ENCODE measurements around the gene GRID2IP.

Gene GRID2IP

DNA sequence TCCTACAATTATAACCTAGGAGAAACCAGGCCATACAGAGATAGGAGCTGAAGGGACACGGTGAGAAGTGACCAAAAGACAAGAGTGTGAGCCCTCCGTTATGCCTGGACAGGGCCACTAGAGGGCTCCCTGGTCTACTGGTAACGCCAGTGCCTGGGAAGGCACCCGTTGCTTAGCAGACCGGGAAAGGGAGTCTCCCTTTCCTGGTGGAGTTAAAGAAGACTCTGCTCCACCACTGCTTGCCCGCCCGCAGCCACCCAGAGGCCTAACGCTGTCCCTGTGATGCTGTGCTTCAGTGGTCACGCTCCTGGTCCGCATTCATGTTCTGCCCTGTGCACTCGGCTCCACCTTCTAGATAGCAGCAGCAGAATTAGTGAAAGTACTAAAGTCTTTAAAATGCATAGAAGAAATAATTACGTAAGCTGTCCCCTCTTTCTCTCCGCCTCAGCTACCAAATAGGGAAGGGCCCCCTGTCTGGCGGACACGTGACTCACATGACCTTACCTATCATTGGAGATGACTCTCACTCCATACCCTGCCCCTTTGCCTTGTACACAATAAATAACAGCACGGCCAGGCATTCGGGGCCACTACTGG, 34.8 kb downstream of the GRID2IP start:
- ChIA-PET CTCF (interaction anchor here (0.6 to 8.2 kb wide), 19 partner anchors 8 to 84 kb away, joined by 3 to 93 read pairs (median 5); partner anchors contain the start of gene ZDHHC4), POLR2A (interaction anchor here (0.7 to 1.2 kb wide), 4 partner anchors 43 to 121 kb away, joined by 3 to 5 read pairs (median 4); partner anchors contain the start of genes INTS15 and ZDHHC4)
- H3K27ac ChIP-seq (ENCODE audit: insufficient read depth in 1 of 2, low read depth in 1 of 2, low read length in 2 of 2, poor library complexity in 1 of 2, severe bottlenecking in 2 of 2): no peak overlapping the region
- 9% methylated on average over 14 of the region's 17 CpGs for WGBS (ENCODE audit: insufficient coverage)
- no peaks in the 10 kb centered on the region for H3K9me3 ChIP-seq (ENCODE audit: control extremely low read depth in 1 of 5, control insufficient read depth in 4 of 5, insufficient read depth in 2 of 5, low read depth in 1 of 5, low read length in 4 of 5)
- peak; percentile 64 to 84 (median 75) for DNase-seq
- H3K36me3 ChIP-seq (ENCODE audit: control insufficient read depth in 4 of 4, insufficient read depth in 4 of 4, low read length in 3 of 4): peaks cover 0 to 8% (median under 1%) of the 10 kb centered on the region in 4 experiments
- peaks cover 0 to 6% (median 3%) of the 10 kb centered on the region in 4 experiments for H3K4me1 ChIP-seq (ENCODE audit: control extremely low read depth in 1 of 4, control insufficient read depth in 4 of 4, insufficient read depth in 4 of 4, low read length in 3 of 4)
- no peaks in the 10 kb centered on the region for H3K27me3 ChIP-seq (replicated peaks in 2 of 5; ENCODE audit: control insufficient read depth in 4 of 5, insufficient read depth in 5 of 5, low read length in 4 of 5)
- H3K4me3 ChIP-seq (ENCODE audit: control insufficient read depth in 1 of 7, extremely low read depth in 1 of 7, insufficient read depth in 4 of 7, low read depth in 2 of 7, low read length in 6 of 7): peak overlapping the region; percentile 45 to 78 (median 67)

- H3K9me3 ChIP-seq (ENCODE audit: control extremely low read depth in 1 of 5, control insufficient read depth in 4 of 5, insufficient read depth in 2 of 5, low read depth in 1 of 5, low read length in 4 of 5): no peaks in the 10 kb centered on the region
- peaks cover 0 to 10% (median under 1%) of the 10 kb centered on the region in 4 experiments for H3K36me3 ChIP-seq (ENCODE audit: control insufficient read depth in 4 of 4, insufficient read depth in 4 of 4, low read length in 3 of 4)
- WGBS (ENCODE audit: insufficient coverage): 98% methylated on average over 6 of the region's 12 CpGs
- no peaks in the 10 kb centered on the region for H3K27me3 ChIP-seq (replicated peaks in 2 of 5; ENCODE audit: control insufficient read depth in 4 of 5, insufficient read depth in 5 of 5, low read length in 4 of 5)
- DNase-seq: no peak
- no peak overlapping the region for H3K4me3 ChIP-seq (ENCODE audit: control insufficient read depth in 1 of 7, extremely low read depth in 1 of 7, insufficient read depth in 4 of 7, low read depth in 2 of 7, low read length in 6 of 7)
- POLR2A ChIA-PET: no interaction called here
- H3K4me1 ChIP-seq (ENCODE audit: control extremely low read depth in 1 of 4, control insufficient read depth in 4 of 4, insufficient read depth in 4 of 4, low read length in 3 of 4): peaks cover 0 to 6% (median 3%) of the 10 kb centered on the region in 4 experiments
- no peak overlapping the region for H3K27ac ChIP-seq (ENCODE audit: insufficient read depth in 1 of 2, low read depth in 1 of 2, low read length in 2 of 2, poor library complexity in 1 of 2, severe bottlenecking in 2 of 2)
- CTCF ChIA-PET: interaction anchor here (1.0 to 8.2 kb wide), 3 partner anchors 41 to 344 kb away, joined by 3 to 93 read pairs (median 28); partner anchors contain the start of gene ZDHHC4
Measured at GRCh38 chr7:6513541-6513940, 37.7 kb downstream of the GRID2IP start.

- no peaks in the 10 kb centered on the region for H3K27me3 ChIP-seq (replicated peaks in 2 of 5; ENCODE audit: control insufficient read depth in 4 of 5, insufficient read depth in 5 of 5, low read length in 4 of 5)
- ChIA-PET CTCF (interaction anchor here (0.6 to 8.2 kb wide), 3 partner anchors 36 to 61 kb away, joined by 3 to 93 read pairs (median 28); partner anchors contain the start of gene ZDHHC4), POLR2A (no interaction called here)
- peaks cover 0 to 6% (median 3%) of the 10 kb centered on the region in 4 experiments for H3K4me1 ChIP-seq (ENCODE audit: control extremely low read depth in 1 of 4, control insufficient read depth in 4 of 4, insufficient read depth in 4 of 4, low read length in 3 of 4)
- H3K4me3 ChIP-seq (ENCODE audit: control insufficient read depth in 1 of 7, extremely low read depth in 1 of 7, insufficient read depth in 4 of 7, low read depth in 2 of 7, low read length in 6 of 7): no peak overlapping the region
- DNase-seq: no peak
- H3K9me3 ChIP-seq (ENCODE audit: control extremely low read depth in 1 of 5, control insufficient read depth in 4 of 5, insufficient read depth in 2 of 5, low read depth in 1 of 5, low read length in 4 of 5): no peaks in the 10 kb centered on the region
- peaks cover 0 to 10% (median under 1%) of the 10 kb centered on the region in 4 experiments for H3K36me3 ChIP-seq (ENCODE audit: control insufficient read depth in 4 of 4, insufficient read depth in 4 of 4, low read length in 3 of 4)
- no peak overlapping the region for H3K27ac ChIP-seq (ENCODE audit: insufficient read depth in 1 of 2, low read depth in 1 of 2, low read length in 2 of 2, poor library complexity in 1 of 2, severe bottlenecking in 2 of 2)
- 97% methylated on average over 6 of the region's 6 CpGs for WGBS (ENCODE audit: insufficient coverage)
Measured at GRCh38 chr7:6512892-6513291, 38.4 kb downstream of the GRID2IP start.

DNA sequence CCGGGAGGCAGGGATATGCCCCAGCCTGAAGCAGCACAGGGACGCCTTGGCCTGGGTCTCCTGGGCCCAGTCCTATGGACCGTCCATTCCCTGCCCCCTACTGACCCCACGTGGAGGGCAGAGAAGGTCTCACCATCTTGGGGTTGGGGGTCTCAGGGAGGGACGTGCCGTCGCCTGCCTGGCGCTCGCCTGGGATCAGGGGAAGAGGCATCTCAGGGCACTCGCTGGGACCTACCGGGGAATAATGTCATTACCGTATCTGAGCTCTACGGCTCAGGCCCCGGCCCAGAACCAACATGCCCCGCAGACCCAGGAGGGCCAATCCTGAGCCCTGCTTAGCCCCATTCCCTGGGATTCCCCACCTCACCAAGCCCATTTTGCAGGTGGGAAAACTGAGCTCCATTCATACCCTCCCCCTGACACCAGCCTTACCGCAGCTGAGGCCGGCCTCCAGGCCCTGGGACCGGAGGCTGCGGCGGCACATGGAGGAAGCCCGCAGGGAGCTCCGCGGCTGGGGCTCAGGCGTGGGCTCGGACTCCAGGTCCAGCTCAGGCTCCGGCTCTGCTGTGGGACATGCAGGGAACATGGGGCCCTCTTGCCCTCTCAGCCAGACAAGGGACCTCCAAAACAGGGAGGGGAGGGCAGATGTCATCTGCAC, 40.7 kb downstream of the GRID2IP start:
- Histone ChIP-seq H3K27ac (ENCODE audit: insufficient read depth in 1 of 2, low read depth in 1 of 2, low read length in 2 of 2, poor library complexity in 1 of 2, severe bottlenecking in 2 of 2) (no peak overlapping the region), H3K27me3 (replicated peaks in 2 of 5; ENCODE audit: control insufficient read depth in 4 of 5, insufficient read depth in 5 of 5, low read length in 4 of 5) (no peaks in the 10 kb centered on the region), H3K4me3 (ENCODE audit: control insufficient read depth in 1 of 7, extremely low read depth in 1 of 7, insufficient read depth in 4 of 7, low read depth in 2 of 7, low read length in 6 of 7) (no peak overlapping the region), H3K4me1 (ENCODE audit: control extremely low read depth in 1 of 4, control insufficient read depth in 4 of 4, insufficient read depth in 4 of 4, low read length in 3 of 4) (no peaks in the 10 kb centered on the region), H3K36me3 (ENCODE audit: control insufficient read depth in 4 of 4, insufficient read depth in 4 of 4, low read length in 3 of 4) (peaks cover 0 to 10% (median under 1%) of the 10 kb centered on the region in 4 experiments), H3K9me3 (ENCODE audit: control extremely low read depth in 1 of 5, control insufficient read depth in 4 of 5, insufficient read depth in 2 of 5, low read depth in 1 of 5, low read length in 4 of 5) (no peaks in the 10 kb centered on the region)
- DNase-seq: no peak
- POLR2A ChIA-PET: no interaction called here
- CTCF ChIA-PET: interaction anchor here (0.9 to 8.2 kb wide), 9 partner anchors 10 to 63 kb away, joined by 3 to 93 read pairs (median 4); partner anchors contain the start of gene ZDHHC4
- WGBS (ENCODE audit: insufficient coverage): 98% methylated on average over 21 of the region's 26 CpGs

DNA sequence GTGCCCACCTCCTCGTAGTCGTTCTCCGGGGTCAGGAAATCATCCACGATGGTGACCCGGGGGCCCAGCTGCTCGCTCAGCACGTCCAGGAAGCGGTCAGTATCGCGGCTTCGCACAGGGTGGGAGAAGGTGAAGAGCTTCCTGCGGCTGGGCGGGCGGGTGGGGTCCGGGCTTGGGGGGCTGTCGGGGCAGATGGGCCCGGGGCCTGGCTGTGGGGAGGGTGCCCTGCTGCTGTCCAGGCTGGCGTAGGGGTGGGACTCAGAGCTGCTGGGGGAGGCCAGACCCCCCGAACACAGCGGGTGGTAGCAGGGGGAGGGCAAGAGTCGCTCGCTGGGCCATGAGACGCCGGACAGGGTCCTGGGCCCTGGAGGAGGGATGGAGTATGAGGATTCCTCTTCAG, 42.3 kb downstream of the GRID2IP start:
- H3K27me3 ChIP-seq (replicated peaks in 2 of 5; ENCODE audit: control insufficient read depth in 4 of 5, insufficient read depth in 5 of 5, low read length in 4 of 5): no peaks in the 10 kb centered on the region
- peaks cover 0 to 10% (median under 1%) of the 10 kb centered on the region in 4 experiments for H3K36me3 ChIP-seq (ENCODE audit: control insufficient read depth in 4 of 4, insufficient read depth in 4 of 4, low read length in 3 of 4)

GRCh38 chr7:6508539-6508938, 42.7 kb downstream of the GRID2IP start:
- CTCF ChIA-PET: interaction anchor here (1.1 kb wide), 1 partner anchor 8 kb away, joined by 5 read pairs; no protein-coding TSS in a partner anchor
- Histone ChIP-seq H3K36me3 (ENCODE audit: control insufficient read depth in 4 of 4, insufficient read depth in 4 of 4, low read length in 3 of 4) (peaks cover 0 to 8% (median under 1%) of the 10 kb centered on the region in 4 experiments), H3K4me3 (ENCODE audit: control insufficient read depth in 1 of 7, extremely low read depth in 1 of 7, insufficient read depth in 4 of 7, low read depth in 2 of 7, low read length in 6 of 7) (no peak overlapping the region), H3K27me3 (replicated peaks in 2 of 5; ENCODE audit: control insufficient read depth in 4 of 5, insufficient read depth in 5 of 5, low read length in 4 of 5) (no peaks in the 10 kb centered on the region), H3K4me1 (ENCODE audit: control extremely low read depth in 1 of 4, control insufficient read depth in 4 of 4, insufficient read depth in 4 of 4, low read length in 3 of 4) (peaks cover 0 to 9% (median 8%) of the 10 kb centered on the region in 4 experiments), H3K9me3 (ENCODE audit: control extremely low read depth in 1 of 5, control insufficient read depth in 4 of 5, insufficient read depth in 2 of 5, low read depth in 1 of 5, low read length in 4 of 5) (no peaks in the 10 kb centered on the region), H3K27ac (ENCODE audit: insufficient read depth in 1 of 2, low read depth in 1 of 2, low read length in 2 of 2, poor library complexity in 1 of 2, severe bottlenecking in 2 of 2) (no peak overlapping the region)
- POLR2A ChIA-PET: interaction anchor here (0.5 kb wide), 1 partner anchor 223 kb away, joined by 9 read pairs; no protein-coding TSS in a partner anchor
- DNase-seq: no peak
- 97% methylated on average over 6 of the region's 6 CpGs for WGBS (ENCODE audit: insufficient coverage)

More for the DNA sequence above, 42.3 kb downstream of the GRID2IP start:
- ChIA-PET CTCF (interaction anchor here (1.1 to 8.2 kb wide), 3 partner anchors 8 to 65 kb away, joined by 5 to 93 read pairs (median 7); partner anchors contain the start of gene ZDHHC4), POLR2A (interaction anchor here (0.5 kb wide), 1 partner anchor 223 kb away, joined by 9 read pairs; no protein-coding TSS in a partner anchor)
- 91% methylated on average over 18 of the region's 24 CpGs for WGBS (ENCODE audit: insufficient coverage)
- DNase-seq: no peak
- H3K4me3 ChIP-seq (ENCODE audit: control insufficient read depth in 1 of 7, extremely low read depth in 1 of 7, insufficient read depth in 4 of 7, low read depth in 2 of 7, low read length in 6 of 7): no peak overlapping the region
- no peak overlapping the region for H3K27ac ChIP-seq (ENCODE audit: insufficient read depth in 1 of 2, low read depth in 1 of 2, low read length in 2 of 2, poor library complexity in 1 of 2, severe bottlenecking in 2 of 2)
- H3K4me1 ChIP-seq (ENCODE audit: control extremely low read depth in 1 of 4, control insufficient read depth in 4 of 4, insufficient read depth in 4 of 4, low read length in 3 of 4): peaks cover 0 to 9% (median 8%) of the 10 kb centered on the region in 4 experiments
- H3K9me3 ChIP-seq (ENCODE audit: control extremely low read depth in 1 of 5, control insufficient read depth in 4 of 5, insufficient read depth in 2 of 5, low read depth in 1 of 5, low read length in 4 of 5): no peaks in the 10 kb centered on the region

All from common myeloid progenitor, CD34-positive (primary cell).